Progenitor cell of endocrine pancreas (in vitro differentiated cells): ENCODE data around the gene RAB11FIP4. TPM values are rescaled to one million over a fixed set of nuclear protein-coding genes. Genes with fewer than 3 reads are reported as not detected.
A peak's percentile ranks its signal among the peaks of the same experiment; 100 is the strongest.

ENCODE experiments used
- DNase-seq: peaks from one replicate; pipeline ENCODE4 v3.0.0; 2021; ENCODE audit warnings: low spot score; ENCODE audit not compliant: unreplicated experiment
- H3K27ac Mint-ChIP-seq: 2 replicates; pipeline ENCODE4 v1.8.0; 2021; ENCODE audit warnings: mild to moderate bottlenecking, moderate library complexity, mixed read lengths
- H3K27me3 Mint-ChIP-seq: 2 replicates; pipeline ENCODE4 v1.8.0; 2021; ENCODE audit warnings: mixed read lengths
- H3K36me3 Mint-ChIP-seq: 2 replicates; pipeline ENCODE4 v1.8.0; 2022; ENCODE audit warnings: mixed read lengths; ENCODE audit not compliant: insufficient read depth
- H3K4me1 Mint-ChIP-seq: 2 replicates; pipeline ENCODE4 v1.8.0; 2021; ENCODE audit warnings: low read depth, mixed read lengths
- H3K4me3 Mint-ChIP-seq: 2 replicates; pipeline ENCODE4 v1.8.0; 2021; ENCODE audit warnings: low read depth, mild to moderate bottlenecking, moderate library complexity, mixed read lengths
- H3K9me3 Mint-ChIP-seq: 2 replicates; pipeline ENCODE4 v1.8.0; 2021; ENCODE audit warnings: low read depth, mixed read lengths
- total RNA-seq: library from RNA; stranded (reverse); gene quantifications from 2 replicates; pipeline ENCODE4 v1.2.1, GENCODE V29; 2021
- TF ChIP-seq, protein P1 (sequence below): fragments of 200-600 bp; sonication (generic); IDR thresholded peaks from one replicate; pipeline ENCODE4 v1.5.0; 2021; ENCODE audit warnings: antibody characterized with exemption, mild to moderate bottlenecking; ENCODE audit not compliant: unreplicated experiment

RAB11FIP4 gene
- total RNA-seq, 1 donor from 2014 or later: 65.5 TPM

DNA sequence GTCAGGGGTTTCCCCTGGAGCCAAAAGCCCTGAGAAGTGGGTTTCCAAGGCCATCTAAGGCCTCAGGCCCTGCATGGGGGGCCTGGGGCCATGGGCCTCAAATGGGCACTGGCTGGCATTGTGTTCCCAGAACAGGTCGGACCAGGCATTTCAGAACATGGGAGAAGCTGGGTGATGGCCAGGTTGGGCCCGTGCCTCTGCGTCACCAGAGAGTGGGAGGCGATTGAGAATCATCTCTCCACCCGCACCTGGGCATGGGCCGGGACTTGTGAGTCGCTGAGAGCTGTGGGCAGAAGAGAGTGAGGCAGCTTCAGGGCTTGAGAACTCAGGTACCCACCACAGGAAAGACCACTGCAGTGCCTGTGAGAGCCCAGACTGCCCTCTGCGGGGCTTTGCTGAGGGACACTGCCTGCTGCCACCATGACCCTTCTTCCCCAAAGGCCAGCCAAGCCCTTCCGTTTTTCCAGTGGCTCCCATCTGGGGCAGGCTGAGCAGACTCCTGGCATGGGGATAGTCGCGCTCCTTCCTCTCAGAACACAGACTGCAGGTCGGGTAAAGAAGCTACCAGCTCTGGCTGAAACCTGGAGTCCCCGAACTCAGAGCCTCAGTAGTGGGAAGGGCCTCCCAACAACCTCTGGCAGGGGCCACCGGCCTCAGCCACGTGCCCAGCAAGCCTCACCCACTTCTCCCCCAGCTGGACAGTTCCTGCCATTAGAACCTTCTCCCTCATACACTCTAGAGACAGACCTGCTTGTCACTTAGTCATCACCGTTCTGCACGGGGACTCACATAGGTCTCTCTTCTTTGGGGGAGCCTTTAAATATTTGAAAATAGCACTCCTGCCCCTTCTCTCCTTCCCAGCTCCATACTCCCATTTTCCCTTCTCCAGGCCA is 1.6 kb downstream of the RAB11FIP4 start:
- Mint-ChIP-seq H3K27ac (peak overlapping the region; percentile 63), H3K9me3 (no peaks in the 10 kb centered on the region), H3K4me1 (no peaks in the 10 kb centered on the region), H3K27me3 (peaks cover 73% of the 10 kb centered on the region), H3K36me3 (no peaks in the 10 kb centered on the region), H3K4me3 (peak overlapping the region; percentile 60)
- TF ChIP-seq, protein P1, sequence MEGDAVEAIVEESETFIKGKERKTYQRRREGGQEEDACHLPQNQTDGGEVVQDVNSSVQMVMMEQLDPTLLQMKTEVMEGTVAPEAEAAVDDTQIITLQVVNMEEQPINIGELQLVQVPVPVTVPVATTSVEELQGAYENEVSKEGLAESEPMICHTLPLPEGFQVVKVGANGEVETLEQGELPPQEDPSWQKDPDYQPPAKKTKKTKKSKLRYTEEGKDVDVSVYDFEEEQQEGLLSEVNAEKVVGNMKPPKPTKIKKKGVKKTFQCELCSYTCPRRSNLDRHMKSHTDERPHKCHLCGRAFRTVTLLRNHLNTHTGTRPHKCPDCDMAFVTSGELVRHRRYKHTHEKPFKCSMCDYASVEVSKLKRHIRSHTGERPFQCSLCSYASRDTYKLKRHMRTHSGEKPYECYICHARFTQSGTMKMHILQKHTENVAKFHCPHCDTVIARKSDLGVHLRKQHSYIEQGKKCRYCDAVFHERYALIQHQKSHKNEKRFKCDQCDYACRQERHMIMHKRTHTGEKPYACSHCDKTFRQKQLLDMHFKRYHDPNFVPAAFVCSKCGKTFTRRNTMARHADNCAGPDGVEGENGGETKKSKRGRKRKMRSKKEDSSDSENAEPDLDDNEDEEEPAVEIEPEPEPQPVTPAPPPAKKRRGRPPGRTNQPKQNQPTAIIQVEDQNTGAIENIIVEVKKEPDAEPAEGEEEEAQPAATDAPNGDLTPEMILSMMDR: no peak
- DNase-seq: no peak

GRCh38 chr17:31393749-31394146 is 2.3 kb downstream of the RAB11FIP4 start:
- Mint-ChIP-seq H3K27me3 (peaks cover 72% of the 10 kb centered on the region), H3K27ac (peak overlapping the region; percentile 63), H3K4me3 (peak overlapping the region; percentile 48), H3K36me3 (no peaks in the 10 kb centered on the region), H3K9me3 (no peaks in the 10 kb centered on the region), H3K4me1 (no peaks in the 10 kb centered on the region)
- no peak for DNase-seq
- TF ChIP-seq, protein P1: no peak

GRCh38 chr17:31394544-31394943 is 3.1 kb downstream of the RAB11FIP4 start:
- H3K27ac Mint-ChIP-seq: peak overlapping the region; percentile 18
- H3K27me3 Mint-ChIP-seq: peaks cover 64% of the 10 kb centered on the region
- peak; percentile 84 for DNase-seq
- TF ChIP-seq, protein P1: no peak
- no peaks in the 10 kb centered on the region for H3K4me1 Mint-ChIP-seq
- no peak overlapping the region for H3K4me3 Mint-ChIP-seq
- H3K9me3 Mint-ChIP-seq: no peaks in the 10 kb centered on the region
- no peaks in the 10 kb centered on the region for H3K36me3 Mint-ChIP-seq

DNA sequence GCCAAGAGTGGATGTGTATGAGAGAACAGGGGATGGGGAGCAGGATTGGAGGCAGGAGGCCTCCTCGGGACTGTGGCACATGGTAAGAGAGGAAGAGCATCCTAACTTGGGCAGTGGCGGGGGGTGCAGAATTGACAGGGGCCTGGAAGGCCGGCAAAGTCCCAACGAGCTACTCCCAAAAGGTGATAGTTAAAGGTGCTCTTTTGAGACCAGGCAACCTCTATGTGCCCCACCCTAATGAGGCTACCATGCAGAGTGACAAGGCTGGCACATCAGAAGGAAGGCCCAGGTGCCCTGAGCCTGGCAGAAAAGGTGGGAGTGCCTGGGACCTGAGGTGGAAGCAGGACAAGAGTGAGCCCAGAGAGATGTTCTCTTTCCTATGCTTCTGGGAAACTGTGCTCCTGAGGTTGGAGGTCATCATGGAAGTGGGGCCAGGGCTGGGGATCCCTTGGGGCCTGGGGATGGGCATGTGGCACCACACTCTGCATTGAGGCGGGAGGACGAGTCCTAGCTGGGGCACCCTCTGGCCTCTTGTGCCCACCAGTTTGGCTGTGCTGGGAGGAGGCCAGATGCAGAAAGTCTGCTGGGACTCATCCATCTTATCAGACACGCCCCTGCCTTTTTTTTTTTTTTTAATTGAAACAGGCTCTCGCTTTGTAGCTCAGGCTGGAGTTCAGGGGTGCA is 5.9 kb downstream of the RAB11FIP4 start:
- Mint-ChIP-seq H3K27me3 (peaks cover 56% of the 10 kb centered on the region), H3K36me3 (no peaks in the 10 kb centered on the region), H3K9me3 (no peaks in the 10 kb centered on the region), H3K4me3 (no peak overlapping the region), H3K27ac (no peak overlapping the region), H3K4me1 (no peaks in the 10 kb centered on the region)
- TF ChIP-seq, protein P1: no peak
- no peak for DNase-seq
